NCI-H510A treated with DMSO at 0.1 percent for 48 hours (cell line): Measurements from ENCODE around the gene FAM89B.

Experiments
- DNase-seq: peaks from one replicate; lab custom pipeline; 2025; lab: John Stamatoyannopoulos, UW

Gene FAM89B

GRCh38 chr11:65573391-65574079, 1.2 kb downstream of the FAM89B start:
- no peak for DNase-seq

GRCh38 chr11:65574109-65574810, 1.9 kb downstream of the FAM89B start:
- DNase-seq = peak; percentile 86

GRCh38 chr11:65574811-65575567, 2.7 kb downstream of the FAM89B start:
- no peak for DNase-seq

GRCh38 chr11:65575568-65576231, 3.4 kb downstream of the FAM89B start, which contains the start of gene EHBP1L1:
TSS of gene EHBP1L1 (plus strand) at chr11:65576053. CDS start at chr11:65576303, 250 bp downstream.
- peak; percentile 34 for DNase-seq

GRCh38 chr11:65576232-65576866, 4.0 kb downstream of the FAM89B start:
- no peak for DNase-seq

GRCh38 chr11:65576867-65577755, 4.8 kb downstream of the FAM89B start:
- DNase-seq = no peak

- DNase-seq = no peak
These were observed 5.4 kb downstream of the FAM89B start for GRCh38 chr11:65577756-65578109.

- no peak for DNase-seq
These were observed 5.8 kb downstream of the FAM89B start for GRCh38 chr11:65578134-65578533.

- DNase-seq = no peak
These were observed 6.3 kb downstream of the FAM89B start for GRCh38 chr11:65578667-65579066.

- no peak for DNase-seq
These were observed 7.0 kb downstream of the FAM89B start for GRCh38 chr11:65579291-65579690.

GRCh38 chr11:65580031-65580692, 7.8 kb downstream of the FAM89B start:
- no peak for DNase-seq

- DNase-seq = no peak
These were observed 8.4 kb downstream of the FAM89B start for GRCh38 chr11:65580756-65581155.

GRCh38 chr11:65581928-65582327, 9.6 kb downstream of the FAM89B start:
- no peak for DNase-seq

GRCh38 chr11:65583589-65583988, 11.3 kb downstream of the FAM89B start:
- no peak for DNase-seq

GRCh38 chr11:65584106-65584505, 11.8 kb downstream of the FAM89B start:
- DNase-seq = no peak

- DNase-seq = no peak
These were observed 12.4 kb downstream of the FAM89B start for GRCh38 chr11:65584723-65585171.

GRCh38 chr11:65585396-65586246, 13.3 kb downstream of the FAM89B start:
- DNase-seq = no peak

- no peak for DNase-seq
These were observed 13.9 kb downstream of the FAM89B start for GRCh38 chr11:65586247-65586630.

GRCh38 chr11:65586676-65587075, 14.3 kb downstream of the FAM89B start:
- DNase-seq = no peak
